ENCODE data around the gene ABI3.
A peak's percentile ranks its signal among the peaks of the same experiment; 100 is the strongest.
"Not testable (repeated sequence)": the region's sequence is repeated elsewhere in the genome, so short reads cannot be mapped to it uniquely, and the experiment has no call there.

Gene ABI3

GRCh38 chr17:49210158-49211029, at the start of gene ABI3, which contains the start of gene GNGT2:
Gene ABI3 (plus strand): TSS chr17:49210707. CDS start chr17:49210725, 18 bp downstream.
Gene GNGT2 (minus strand): TSS chr17:49210574. CDS start chr17:49207422, 3,152 bp downstream.
- DNase-seq = peak; percentile 68

DNA sequence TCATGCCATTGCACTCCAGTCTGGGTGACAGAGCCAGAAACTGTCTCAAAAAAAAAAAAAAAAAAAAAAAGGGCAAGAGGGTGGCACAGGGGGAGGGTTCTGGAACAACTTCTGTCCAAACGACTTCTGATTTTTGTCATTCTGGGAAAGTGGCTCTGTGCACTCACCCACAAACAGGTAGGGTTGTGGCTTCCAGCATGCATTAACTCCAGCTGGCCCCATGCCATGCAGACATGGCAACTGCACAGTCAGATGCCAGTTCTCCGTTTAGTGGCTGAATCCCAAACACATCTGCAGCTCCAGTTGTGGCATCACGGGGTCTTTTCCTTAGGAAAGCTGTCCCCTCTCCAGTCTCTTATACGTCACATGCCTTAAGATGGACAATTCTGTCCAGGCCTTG, 47.6 kb upstream of the ABI3 start:
- DNase-seq = no peak

GRCh38 chr17:49165143-49165542, 45.4 kb upstream of the ABI3 start:
- DNase-seq = no peak

GRCh38 chr17:49168706-49169105, 41.8 kb upstream of the ABI3 start:
- no peak for DNase-seq

DNA sequence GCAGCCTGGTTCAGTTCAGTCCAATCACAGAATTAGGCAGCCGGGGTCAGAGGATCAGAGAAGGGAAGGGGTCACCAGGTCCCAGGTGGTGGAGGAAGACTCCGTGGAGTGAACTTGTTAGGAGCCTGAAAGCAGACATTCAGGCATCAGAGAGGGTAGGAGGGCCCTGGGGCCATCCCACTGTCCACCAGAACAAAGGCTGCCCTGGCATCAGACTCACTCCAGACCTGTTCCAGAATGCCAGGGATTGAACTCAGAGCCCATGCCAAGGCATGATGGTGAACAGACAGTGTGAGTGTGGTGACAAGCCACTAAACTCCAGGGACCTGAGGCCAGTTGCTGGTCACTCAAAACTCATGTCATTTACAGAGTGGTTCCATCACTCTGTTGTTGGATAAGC, 40.3 kb upstream of the ABI3 start:
- no peak for DNase-seq

DNA sequence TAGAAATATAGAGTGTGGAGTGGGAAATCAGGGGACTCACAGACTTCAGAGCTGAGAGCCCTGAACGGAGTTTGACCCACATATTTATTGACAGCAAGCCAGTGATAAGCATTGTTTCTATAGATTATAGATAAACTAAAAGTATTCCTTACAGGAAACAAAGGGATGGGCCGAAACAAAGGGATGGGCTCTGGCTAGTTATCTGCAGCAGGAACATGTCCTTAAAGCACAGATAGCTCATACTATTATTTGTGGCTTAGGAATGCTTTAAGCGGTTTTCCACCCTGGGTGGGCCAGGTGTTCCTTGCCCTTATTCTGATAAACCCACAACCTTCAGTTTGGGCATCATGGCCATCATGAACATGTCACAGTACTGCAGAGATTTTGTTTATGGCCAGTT, 39.8 kb upstream of the ABI3 start:
- DNase-seq = not testable (repeated sequence)

- DNase-seq = not testable (repeated sequence)
Measured at GRCh38 chr17:49175978-49176377, 34.5 kb upstream of the ABI3 start.

DNA sequence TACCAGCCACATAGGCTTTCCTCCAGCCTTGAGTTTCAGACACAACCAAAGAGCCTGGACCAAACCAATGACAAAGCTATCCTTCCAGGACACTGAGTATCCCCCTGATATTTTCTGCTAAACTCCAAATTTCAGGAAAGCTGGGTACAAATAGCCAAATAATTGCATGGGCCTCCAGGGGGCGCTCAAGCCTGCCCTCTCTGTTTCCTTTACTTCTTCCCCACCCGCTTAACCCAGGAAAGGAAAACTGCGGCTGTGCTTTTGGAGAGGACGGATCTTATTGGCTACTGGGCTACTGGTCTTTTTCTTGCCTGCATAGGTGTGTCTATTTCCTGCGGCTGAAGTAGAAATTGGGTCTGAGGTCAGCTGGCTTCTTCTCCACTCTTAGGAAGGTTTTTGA, 30.2 kb upstream of the ABI3 start:
- peak; percentile 61 to 64 for DNase-seq

DNA sequence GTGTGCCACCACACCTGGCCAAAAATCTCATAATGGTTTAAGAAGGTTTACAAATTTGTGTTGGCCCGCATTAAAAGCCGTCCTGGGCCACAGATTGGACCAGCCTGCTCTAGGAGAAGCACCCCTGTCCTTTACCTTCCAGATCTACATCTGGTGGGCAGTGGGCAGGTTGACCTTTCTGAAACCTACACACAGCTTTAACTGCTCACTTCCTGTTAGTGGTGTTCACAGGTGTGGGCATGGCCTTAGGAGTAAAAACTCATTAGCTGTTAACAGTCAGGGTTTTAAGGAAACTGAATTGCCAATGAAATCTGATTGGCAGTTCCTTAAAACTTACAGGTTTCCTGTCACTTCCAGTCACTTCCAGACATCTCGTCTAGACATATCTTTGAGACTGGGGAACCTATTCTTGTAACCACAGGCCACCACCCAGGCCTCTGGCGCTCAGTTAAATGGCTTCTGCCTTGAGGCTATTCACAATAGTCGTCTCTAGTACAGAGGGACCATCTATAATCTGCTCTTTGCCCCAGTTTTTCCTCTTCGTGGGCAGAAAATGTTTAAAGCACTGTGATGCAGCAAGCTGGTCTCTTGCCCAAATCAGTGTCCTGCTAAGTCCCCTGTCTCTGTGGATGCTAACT, 29.4 kb upstream of the ABI3 start:
- DNase-seq = no peak

DNA sequence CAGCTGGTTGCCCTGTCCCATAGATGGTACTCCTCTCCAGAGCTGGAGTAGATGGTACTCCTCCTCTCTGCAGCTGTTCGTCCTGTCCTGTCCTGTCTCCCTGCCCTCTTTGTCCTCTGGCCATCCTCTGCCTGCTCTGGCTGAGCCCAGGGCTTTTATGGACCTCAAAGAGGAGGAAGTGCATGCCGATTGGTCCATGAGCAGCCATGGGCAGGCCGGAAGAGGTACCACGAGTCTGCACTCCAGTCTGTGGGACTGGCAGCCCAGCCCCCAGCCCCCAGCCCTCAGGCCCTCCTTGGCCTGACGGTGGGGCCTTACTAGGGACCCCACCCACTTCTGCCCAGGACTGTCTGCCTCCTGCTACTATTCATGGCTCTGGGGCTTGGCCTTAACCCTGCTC, 27.2 kb upstream of the ABI3 start:
- no peak for DNase-seq

DNA sequence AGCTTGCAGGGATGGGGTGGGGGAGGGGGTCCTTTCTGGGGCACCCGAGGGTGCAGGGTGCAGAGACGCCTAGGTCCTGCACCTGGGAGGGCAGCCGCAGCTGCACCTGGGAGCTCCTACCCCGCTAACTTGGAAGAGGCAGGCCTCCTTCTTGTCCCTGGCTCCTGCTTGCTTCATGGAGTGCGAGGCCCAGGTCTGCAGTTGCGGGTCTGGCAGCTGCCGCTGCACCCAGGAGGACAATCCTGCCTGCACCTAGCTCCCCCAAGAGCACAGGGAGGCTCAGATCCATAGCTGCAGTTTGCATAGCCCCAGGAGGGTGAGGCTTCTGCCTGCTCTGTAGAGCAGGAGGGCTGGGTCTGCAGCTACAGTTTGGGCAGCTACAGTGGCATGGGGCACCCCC, 26.7 kb upstream of the ABI3 start:
- DNase-seq = no peak

- not testable (repeated sequence) for DNase-seq
Measured at GRCh38 chr17:49184522-49184921, 26.0 kb upstream of the ABI3 start.

- not testable (repeated sequence) for DNase-seq
Measured at GRCh38 chr17:49185381-49185780, 25.1 kb upstream of the ABI3 start.

DNA sequence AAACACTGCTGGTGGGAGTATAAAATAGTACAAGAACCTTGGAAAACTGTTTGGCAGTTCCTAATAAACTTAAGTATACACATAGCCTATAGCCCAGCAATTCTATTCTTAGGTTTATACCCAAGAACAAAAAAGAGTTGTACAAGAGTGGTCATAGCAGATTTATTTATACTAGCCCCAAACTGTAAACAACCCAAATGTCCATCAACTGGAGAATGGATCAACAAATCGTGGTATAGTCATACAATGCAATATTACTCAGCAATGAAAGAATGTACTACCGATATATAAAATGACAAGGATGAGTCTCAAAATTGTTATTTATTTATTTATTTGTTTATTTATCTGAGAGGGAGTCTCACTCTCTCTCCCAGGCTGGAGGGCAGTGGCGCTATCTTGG, 23.2 kb upstream of the ABI3 start:
- no peak for DNase-seq

GRCh38 chr17:49190932-49191331, 19.6 kb upstream of the ABI3 start:
- no peak for DNase-seq

DNA sequence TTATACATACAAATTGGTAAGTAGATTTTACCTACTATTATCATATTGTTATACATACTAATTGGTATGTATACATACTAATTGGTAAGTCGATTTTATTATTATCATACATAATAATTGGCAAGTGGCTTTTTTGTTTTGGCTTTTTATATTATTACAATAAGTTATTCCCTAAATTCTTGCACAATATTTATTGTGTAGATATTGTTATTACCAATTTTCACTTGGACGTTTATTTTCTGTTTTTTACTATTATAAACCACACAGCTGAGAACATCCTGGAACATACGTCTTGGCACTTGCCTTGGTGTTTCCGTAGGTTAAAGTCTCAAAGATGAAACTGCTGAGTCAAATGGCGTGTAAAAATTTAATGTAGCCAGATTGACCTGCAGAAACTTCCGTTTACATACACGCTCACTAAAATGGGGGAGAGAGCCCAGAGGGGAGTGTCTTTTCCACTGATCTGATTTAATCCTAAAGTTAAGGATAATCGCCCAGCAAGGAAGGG, 19.0 kb upstream of the ABI3 start:
- DNase-seq = no peak

DNA sequence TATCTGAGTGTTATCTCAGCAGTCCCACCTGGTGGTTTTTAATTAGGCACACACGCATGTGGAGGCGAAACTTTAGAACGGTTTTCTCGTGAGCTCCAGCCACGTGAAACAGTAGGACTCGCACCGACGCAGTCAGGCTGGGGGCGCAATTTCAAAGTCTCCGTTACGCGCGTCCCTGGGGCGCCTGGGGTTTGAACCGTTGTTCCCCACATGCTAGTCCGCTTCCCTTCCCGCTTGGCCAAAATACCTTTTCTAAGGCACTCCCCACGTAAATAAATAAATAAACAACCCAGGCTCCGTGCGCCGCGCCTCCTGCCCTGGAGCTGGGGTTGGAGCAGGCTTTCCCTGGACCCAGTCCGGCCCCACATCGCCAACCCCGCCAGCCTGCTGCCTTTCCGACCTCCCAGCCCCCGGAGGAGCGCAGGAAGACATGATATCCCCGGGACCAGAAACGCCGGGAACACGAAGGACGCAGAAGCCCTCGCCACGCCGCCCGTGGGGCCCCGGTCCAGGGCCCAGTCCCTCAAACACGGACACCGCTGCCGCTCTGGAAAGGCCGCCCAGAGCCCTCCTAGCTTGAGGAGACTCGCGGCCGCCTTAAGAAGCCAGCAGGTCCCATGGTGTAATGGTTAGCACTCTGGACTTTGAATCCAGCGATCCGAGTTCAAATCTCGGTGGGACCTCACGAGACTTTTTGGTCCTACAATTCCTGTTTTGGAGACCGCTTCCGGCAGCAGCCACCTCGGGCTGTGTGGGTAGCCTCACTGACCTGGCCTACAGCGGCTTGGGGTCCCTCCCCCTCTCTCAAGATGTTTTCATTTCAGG, 18.4 kb upstream of the ABI3 start:
- peak; percentile 89 to 90 for DNase-seq

GRCh38 chr17:49193513-49194296, 16.8 kb upstream of the ABI3 start:
- peak; percentile 22 to 32 for DNase-seq

DNA sequence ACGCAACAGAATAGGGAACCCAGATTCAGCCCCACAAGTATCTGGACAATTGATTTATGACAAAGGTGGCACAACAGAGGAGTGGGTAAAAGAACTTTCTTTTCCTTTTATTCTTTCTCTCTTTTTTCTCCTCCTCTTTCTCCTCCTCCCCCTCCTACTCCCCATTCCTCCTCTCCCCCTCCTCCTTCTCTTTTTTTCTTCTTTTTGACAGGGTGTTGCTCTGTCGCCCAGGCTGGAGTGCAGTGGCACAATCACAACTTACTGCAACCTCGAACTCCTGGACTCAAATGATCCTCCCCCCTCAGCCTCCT, 16.3 kb upstream of the ABI3 start:
- no peak for DNase-seq

DNA sequence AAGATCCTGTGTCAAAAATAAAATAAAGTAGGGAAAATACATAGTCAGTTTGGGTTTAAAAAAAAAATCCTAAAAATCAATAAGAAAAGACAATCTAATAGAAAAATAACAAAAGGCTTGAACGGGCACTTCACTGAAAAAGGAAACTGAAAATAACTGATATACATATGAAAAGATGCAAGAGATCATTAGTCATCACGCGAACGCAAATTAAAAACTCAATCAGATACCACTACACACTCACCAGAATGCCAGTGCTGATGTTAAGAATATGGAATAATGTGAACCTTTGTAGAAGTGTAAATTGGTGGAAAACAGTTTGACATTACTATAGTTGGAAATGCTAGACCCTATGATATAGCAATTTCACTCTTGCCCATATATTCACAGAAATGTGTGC, 14.8 kb upstream of the ABI3 start:
- DNase-seq = no peak

DNA sequence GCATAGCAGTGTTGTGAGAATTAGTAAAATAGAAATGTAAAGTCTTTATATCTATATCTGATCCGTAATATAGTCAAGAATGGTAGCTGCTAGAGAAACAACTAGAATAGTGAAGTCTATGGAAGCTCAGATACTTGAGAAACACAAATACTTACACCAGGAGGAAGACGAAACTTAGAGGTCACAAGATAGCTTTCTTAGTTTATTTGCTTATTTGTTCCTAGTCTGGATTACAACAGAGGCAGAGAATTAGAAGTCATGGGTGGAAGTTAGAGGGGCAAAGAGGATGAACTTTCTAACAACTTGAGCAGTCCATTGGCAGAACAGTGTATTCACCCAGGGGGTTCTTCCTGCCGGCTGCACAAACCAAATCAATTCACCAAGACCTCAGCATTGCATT, 14.0 kb upstream of the ABI3 start:
- DNase-seq = no peak

DNA sequence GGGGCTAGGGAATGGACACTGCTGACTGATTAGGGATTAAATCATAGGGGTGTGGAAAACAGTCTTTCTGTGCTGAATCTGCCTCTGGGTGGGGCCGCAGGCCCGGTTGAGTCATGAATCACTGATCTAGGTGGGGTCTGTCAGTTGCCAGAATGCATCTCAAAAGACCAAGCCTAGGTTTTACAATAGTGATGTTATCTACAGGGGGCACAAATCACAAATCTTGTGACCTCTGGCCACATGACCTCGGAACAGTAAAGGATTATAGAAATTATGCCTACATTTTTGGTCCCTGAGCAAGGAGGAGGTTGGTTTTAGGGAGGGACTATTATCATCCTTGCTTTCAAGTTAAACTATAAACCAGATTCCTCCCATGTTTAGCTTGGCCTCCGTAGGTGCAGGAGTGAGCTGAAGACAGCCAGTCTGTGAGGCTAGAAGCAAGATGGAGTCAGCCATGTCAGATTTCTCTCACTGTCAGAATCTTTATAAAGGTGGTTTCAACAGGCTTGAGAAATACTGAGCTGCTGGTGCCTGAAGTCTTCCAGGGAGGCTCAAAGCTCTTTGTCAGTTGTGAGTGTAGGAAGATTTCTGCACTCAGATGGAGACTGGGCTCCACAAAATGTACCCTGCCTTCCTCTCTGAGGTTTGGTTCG, 13.0 kb upstream of the ABI3 start:
- DNase-seq = no peak

Measured in CD4-positive, alpha-beta T cell treated with Interleukin-1 beta for 1 hour (primary cell).